Activated B cell treated with CpG ODN at 0.5 μM for 24 hours (primary cell): ENCODE measurements around the gene PDCL3. TPM values are rescaled to one million over a fixed set of nuclear protein-coding genes. Genes with fewer than 3 reads are reported as not detected.

Experiments
- ATAC-seq: fragments of 200-7000 bp; cut with Tn5 transposase; one replicate; pipeline ENCODE4 v1.10.0; 2021; ENCODE audit warnings: low read depth, mild to moderate bottlenecking, moderate library complexity
- CTCF ChIA-PET: fragments of 350-600 bp; sonication (Branson Sonifier 250); formaldehyde crosslinking; loops from one replicate; lab custom pipeline; 2021; ENCODE audit warnings: antibody characterized with exemption; lab: Charles Lee
- POLR2A ChIA-PET: fragments of 350-600 bp; sonication (Branson Sonifier 250); formaldehyde crosslinking; loops from one replicate; lab custom pipeline; 2021; ENCODE audit warnings: antibody characterized with exemption; lab: Charles Lee
- DNase-seq: peaks from one replicate; pipeline ENCODE4 v3.0.0; 2022
- H3K27ac Mint-ChIP-seq: one replicate; pipeline ENCODE4 v1.8.0; 2020; ENCODE audit warnings: mixed read lengths
- H3K27me3 Mint-ChIP-seq: one replicate; pipeline ENCODE4 v1.8.0; 2021; ENCODE audit warnings: mixed read lengths
- H3K36me3 Mint-ChIP-seq: one replicate; pipeline ENCODE4 v1.8.0; 2021; ENCODE audit warnings: low read depth, mixed read lengths
- H3K4me1 Mint-ChIP-seq: one replicate; pipeline ENCODE4 v1.8.0; 2021; ENCODE audit warnings: mixed read lengths
- H3K4me3 Mint-ChIP-seq: one replicate; pipeline ENCODE4 v1.8.0; 2020; ENCODE audit warnings: mild to moderate bottlenecking, mixed read lengths
- H3K9me3 Mint-ChIP-seq: one replicate; pipeline ENCODE4 v1.8.0; 2020; ENCODE audit warnings: mixed read lengths
- intact Hi-C: fragments of 100-400 bp; cut with micrococcal nuclease; formaldehyde crosslinking; loops from one replicate; pipeline ENCODE4 v1.15.1; 2024
- total RNA-seq: library from RNA; stranded (reverse); gene quantifications from 2 replicates; pipeline ENCODE4 v1.2.3, GENCODE V29; 2022
- TF ChIP-seq, protein P1 (sequence below): fragments of 200-600 bp; IDR thresholded peaks from one replicate; pipeline ENCODE4 v1.8.0; 2022; ENCODE audit warnings: antibody characterized with exemption, mild to moderate bottlenecking

Gene PDCL3
- total RNA-seq, 1 donor from 2014 or later: 26.1 TPM

DNA sequence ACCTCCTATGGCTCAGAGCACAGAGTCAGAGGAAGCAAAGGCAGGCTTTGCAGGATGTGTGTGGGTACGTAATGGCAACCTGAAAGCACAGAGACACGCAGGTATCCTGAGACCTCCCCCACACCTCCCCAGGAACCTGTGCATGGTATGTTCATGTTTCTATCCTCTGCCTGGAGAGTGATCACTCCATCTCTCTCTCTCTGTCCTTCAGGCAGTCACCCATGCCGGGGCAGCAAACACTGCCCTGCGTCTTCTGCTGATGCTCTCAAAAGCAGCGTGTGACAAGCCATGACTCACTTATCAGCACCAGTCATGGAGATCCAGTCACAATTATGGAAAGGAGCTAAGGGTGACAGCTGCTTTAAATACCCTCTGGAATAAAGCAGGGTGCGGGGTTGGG lies 52.7 kb downstream of the PDCL3 start:
- intact Hi-C loops: no loop called here
- no peak overlapping the region for H3K4me3 Mint-ChIP-seq
- ATAC-seq (no peak), DNase-seq (no peak)
- TF ChIP-seq, protein P1, sequence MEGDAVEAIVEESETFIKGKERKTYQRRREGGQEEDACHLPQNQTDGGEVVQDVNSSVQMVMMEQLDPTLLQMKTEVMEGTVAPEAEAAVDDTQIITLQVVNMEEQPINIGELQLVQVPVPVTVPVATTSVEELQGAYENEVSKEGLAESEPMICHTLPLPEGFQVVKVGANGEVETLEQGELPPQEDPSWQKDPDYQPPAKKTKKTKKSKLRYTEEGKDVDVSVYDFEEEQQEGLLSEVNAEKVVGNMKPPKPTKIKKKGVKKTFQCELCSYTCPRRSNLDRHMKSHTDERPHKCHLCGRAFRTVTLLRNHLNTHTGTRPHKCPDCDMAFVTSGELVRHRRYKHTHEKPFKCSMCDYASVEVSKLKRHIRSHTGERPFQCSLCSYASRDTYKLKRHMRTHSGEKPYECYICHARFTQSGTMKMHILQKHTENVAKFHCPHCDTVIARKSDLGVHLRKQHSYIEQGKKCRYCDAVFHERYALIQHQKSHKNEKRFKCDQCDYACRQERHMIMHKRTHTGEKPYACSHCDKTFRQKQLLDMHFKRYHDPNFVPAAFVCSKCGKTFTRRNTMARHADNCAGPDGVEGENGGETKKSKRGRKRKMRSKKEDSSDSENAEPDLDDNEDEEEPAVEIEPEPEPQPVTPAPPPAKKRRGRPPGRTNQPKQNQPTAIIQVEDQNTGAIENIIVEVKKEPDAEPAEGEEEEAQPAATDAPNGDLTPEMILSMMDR: no peak
- H3K4me1 Mint-ChIP-seq: no peaks in the 10 kb centered on the region
- ChIA-PET CTCF (no interaction called here), POLR2A (no interaction called here)
- H3K27ac Mint-ChIP-seq: no peak overlapping the region
- no peaks in the 10 kb centered on the region for H3K9me3 Mint-ChIP-seq
- H3K27me3 Mint-ChIP-seq: peaks cover 29% of the 10 kb centered on the region
- H3K36me3 Mint-ChIP-seq: no peaks in the 10 kb centered on the region

DNA sequence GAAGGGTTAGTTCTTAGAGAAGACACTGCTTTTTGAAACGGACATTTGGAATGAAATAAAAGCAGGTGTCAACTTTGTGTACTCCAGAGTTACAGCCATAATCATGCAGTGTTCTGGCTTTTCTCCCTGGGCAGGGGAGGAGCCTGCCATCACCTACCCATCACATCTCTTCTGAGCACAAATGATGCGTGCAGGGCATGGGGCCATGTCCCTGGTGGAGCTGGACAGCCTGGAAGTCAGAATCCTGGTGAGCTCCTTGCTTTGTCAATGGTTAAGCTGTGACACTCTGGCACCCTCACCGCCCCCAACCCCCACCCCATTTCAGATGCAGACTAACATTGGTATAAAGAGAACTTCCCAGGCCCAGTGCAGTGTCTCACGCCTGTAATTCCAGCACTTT lies 53.1 kb downstream of the PDCL3 start:
- TF ChIP-seq, protein P1: no peak
- no peaks in the 10 kb centered on the region for H3K4me1 Mint-ChIP-seq
- H3K27me3 Mint-ChIP-seq: peaks cover 30% of the 10 kb centered on the region
- intact Hi-C loops: no loop called here
- CTCF ChIA-PET: no interaction called here
- ATAC-seq: no peak
- no peaks in the 10 kb centered on the region for H3K9me3 Mint-ChIP-seq
- no peak overlapping the region for H3K4me3 Mint-ChIP-seq
- H3K27ac Mint-ChIP-seq: no peak overlapping the region
- POLR2A ChIA-PET: no interaction called here
- no peaks in the 10 kb centered on the region for H3K36me3 Mint-ChIP-seq
- DNase-seq: no peak

DNA sequence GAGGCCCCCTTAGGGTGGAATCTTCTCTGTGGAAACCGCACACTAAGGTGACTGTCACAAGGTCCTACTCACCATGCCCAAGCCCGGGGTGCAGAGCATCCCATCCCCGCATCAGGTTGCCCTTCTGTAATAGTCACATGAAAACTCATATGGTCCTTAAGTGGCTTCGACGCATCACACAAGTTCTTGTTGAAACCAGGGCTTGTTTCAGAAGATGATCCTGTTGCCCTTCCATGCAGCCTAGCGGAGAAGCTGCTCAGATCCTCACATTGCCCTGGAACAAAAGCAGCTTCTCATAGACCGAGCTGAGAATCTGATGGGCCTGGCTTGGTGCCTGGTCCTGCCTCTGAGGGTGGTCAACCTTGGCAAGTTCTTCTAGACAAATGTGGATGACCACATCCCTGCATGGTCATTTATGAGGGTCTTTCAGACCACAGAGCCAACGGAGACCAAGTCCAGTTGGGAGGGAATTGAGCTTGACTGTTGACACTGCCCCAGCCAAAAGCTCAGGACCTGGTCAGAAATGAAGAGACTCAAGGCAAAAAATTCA lies 54.1 kb downstream of the PDCL3 start:
- TF ChIP-seq, protein P1: no peak
- Mint-ChIP-seq H3K27ac (no peak overlapping the region), H3K4me1 (no peaks in the 10 kb centered on the region), H3K36me3 (no peaks in the 10 kb centered on the region), H3K9me3 (no peaks in the 10 kb centered on the region), H3K4me3 (no peak overlapping the region), H3K27me3 (peaks cover 25% of the 10 kb centered on the region)
- ATAC-seq: no peak
- intact Hi-C loops: no loop called here
- CTCF ChIA-PET: interaction anchor here (1.0 to 1.5 kb wide), 2 partner anchors 10 to 370 kb away, joined by 3 to 6 read pairs; no protein-coding TSS in a partner anchor
- no peak for DNase-seq
- POLR2A ChIA-PET: no interaction called here

DNA sequence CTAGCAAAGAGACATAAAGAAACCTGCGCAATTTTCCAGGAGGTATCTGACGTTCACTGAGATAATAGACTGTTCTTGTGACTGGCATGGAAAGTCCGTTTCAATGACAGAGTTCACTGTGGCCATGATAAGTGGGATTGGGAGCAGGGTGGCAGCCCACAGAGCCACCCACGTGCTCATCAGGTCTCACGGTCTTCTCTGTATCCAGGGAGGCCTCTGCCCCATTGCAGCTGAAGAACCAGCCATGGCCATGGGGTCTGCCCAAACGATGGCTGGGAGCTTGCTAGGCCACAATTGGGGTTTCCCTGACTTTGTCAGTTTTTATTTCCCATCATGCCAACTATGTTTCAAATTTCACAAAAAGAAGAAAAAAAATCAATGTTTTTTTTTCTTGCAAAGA lies 57.2 kb downstream of the PDCL3 start:
- intact Hi-C loops: no loop called here
- Mint-ChIP-seq H3K36me3 (no peaks in the 10 kb centered on the region), H3K9me3 (no peaks in the 10 kb centered on the region), H3K27ac (no peak overlapping the region), H3K4me3 (no peak overlapping the region), H3K4me1 (no peaks in the 10 kb centered on the region), H3K27me3 (peaks cover 22% of the 10 kb centered on the region)
- ATAC-seq (no peak), DNase-seq (no peak)
- TF ChIP-seq, protein P1: no peak
- POLR2A ChIA-PET: no interaction called here
- CTCF ChIA-PET: no interaction called here

DNA sequence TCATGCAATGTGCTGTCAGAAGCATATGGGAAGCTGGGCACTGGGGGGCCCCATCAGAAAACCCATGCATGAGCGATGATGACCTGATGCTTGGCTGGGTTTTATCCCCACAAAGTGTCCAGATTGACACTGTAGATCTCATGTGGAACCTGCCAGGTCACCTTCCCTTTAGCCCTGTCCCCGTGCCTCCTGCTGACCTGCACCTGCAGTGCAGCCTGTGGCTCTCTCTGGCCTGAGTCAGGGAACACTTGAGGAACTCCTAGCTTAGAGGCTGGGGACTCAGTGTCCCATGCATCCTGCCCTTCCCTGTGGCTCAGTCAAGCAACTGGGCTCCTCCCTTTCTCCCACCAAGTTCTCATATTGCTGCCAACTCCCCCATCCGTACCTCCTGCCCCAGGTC lies 57.7 kb downstream of the PDCL3 start:
- intact Hi-C loops: no loop called here
- POLR2A ChIA-PET: interaction anchor here (0.7 kb wide), 1 partner anchor 19 kb away, joined by 5 read pairs; no protein-coding TSS in a partner anchor
- CTCF ChIA-PET: no interaction called here
- no peaks in the 10 kb centered on the region for H3K9me3 Mint-ChIP-seq
- no peaks in the 10 kb centered on the region for H3K4me1 Mint-ChIP-seq
- no peaks in the 10 kb centered on the region for H3K36me3 Mint-ChIP-seq
- DNase-seq: no peak
- no peak overlapping the region for H3K4me3 Mint-ChIP-seq
- no peak for ATAC-seq
- H3K27me3 Mint-ChIP-seq: peaks cover 22% of the 10 kb centered on the region
- TF ChIP-seq, protein P1: no peak
- H3K27ac Mint-ChIP-seq: no peak overlapping the region
